Upper lobe of left lung (tissue), 4 donors: ENCODE data around the gene NFASC.

Source experiments
- CTCF ChIP-seq, 6 experiments: fragments of 450-650 bp in 4 of 6; fragments of 200-600 bp in 2 of 6; sonication (generic) in 2 of 6; IDR thresholded peaks; one replicate each; pipeline ENCODE4 v1.5.1; 2016 to 2019; ENCODE audit warnings: antibody characterized with exemption in 6 of 6
- POLR2AphosphoS5 ChIP-seq, 2 donors: sonication (generic); formaldehyde crosslinking; IDR thresholded peaks; one replicate each; pipeline ENCODE4 v1.5.1; 2017; ENCODE audit warnings: antibody characterized with exemption in 2 of 2

GRCh38 chr1:204868340-204868700 lies 2.3 kb upstream of the NFASC start:
- TF ChIP-seq CTCF (IDR thresholded peaks at IDR 0.05) (no peak), POLR2AphosphoS5 (IDR thresholded peaks at IDR 0.05) (no peak)
